B cell (primary cell): Measurements from ENCODE around the gene NECAB2.

Experiments
- EZH2 ChIP-seq: IDR thresholded peaks from 2 replicates; pipeline ENCODE4 v1.6.1; 2012; ENCODE audit warnings: borderline replicate concordance, low read depth, mild to moderate bottlenecking, moderate library complexity, low read length; ENCODE audit not compliant: insufficient read depth, poor library complexity, severe bottlenecking
- TF ChIP-seq, protein P1 (sequence below): fragments of 200-600 bp; IDR thresholded peaks from one replicate; pipeline ENCODE4 v1.8.0; 2022; ENCODE audit warnings: antibody characterized with exemption, mild to moderate bottlenecking

DNA sequence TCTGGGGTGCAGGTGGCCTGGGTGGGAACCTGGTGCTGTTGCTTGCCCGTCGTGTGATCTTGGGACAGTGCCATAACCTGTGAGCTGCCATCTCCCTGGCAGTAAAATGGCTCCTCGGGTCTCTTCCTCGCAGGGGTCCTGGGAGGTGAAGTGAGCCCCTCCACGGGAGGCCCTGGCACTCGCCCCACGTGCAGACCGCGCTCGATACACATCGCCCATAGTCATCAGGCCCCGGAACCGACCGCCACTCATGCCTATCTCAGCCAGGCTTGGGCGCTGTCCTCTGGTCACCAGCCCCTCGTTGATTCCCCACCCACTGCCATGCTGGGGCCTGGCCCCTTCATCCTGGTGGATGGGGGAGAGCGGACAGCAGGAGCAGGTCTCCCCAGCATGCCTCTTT is 36.5 kb upstream of the NECAB2 start:
- TF ChIP-seq, protein P1, sequence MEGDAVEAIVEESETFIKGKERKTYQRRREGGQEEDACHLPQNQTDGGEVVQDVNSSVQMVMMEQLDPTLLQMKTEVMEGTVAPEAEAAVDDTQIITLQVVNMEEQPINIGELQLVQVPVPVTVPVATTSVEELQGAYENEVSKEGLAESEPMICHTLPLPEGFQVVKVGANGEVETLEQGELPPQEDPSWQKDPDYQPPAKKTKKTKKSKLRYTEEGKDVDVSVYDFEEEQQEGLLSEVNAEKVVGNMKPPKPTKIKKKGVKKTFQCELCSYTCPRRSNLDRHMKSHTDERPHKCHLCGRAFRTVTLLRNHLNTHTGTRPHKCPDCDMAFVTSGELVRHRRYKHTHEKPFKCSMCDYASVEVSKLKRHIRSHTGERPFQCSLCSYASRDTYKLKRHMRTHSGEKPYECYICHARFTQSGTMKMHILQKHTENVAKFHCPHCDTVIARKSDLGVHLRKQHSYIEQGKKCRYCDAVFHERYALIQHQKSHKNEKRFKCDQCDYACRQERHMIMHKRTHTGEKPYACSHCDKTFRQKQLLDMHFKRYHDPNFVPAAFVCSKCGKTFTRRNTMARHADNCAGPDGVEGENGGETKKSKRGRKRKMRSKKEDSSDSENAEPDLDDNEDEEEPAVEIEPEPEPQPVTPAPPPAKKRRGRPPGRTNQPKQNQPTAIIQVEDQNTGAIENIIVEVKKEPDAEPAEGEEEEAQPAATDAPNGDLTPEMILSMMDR, result no peak
- no peak for TF ChIP-seq EZH2
